Lower lobe of right lung (tissue), 2 donors: ENCODE data around the gene ZIM2. TPM values are rescaled to one million over a fixed set of nuclear protein-coding genes. Genes with fewer than 3 reads are reported as not detected.

Source experiments
- ATAC-seq, 2 donors: fragments of 200-7000 bp; cut with Tn5 transposase; one replicate each; pipeline ENCODE4 v1.9.1; 2020 to 2022; ENCODE audit warnings: mild to moderate bottlenecking in 2 of 2, moderate library complexity in 2 of 2
- DNase-seq: peaks from one replicate; pipeline ENCODE4 v3.0.0-alpha.2; 2020
- H3K27ac ChIP-seq: fragments of 200-600 bp; one replicate; pipeline ENCODE4 v1.8.0; 2022
- H3K27me3 ChIP-seq: fragments of 200-600 bp; one replicate; pipeline ENCODE4 v1.8.0; 2022; ENCODE audit warnings: low read depth
- H3K36me3 ChIP-seq: fragments of 200-600 bp; one replicate; pipeline ENCODE4 v1.8.0; 2022; ENCODE audit warnings: mild to moderate bottlenecking
- H3K4me1 ChIP-seq: fragments of 200-600 bp; one replicate; pipeline ENCODE4 v1.8.0; 2022
- H3K4me3 ChIP-seq: fragments of 200-600 bp; one replicate; pipeline ENCODE4 v1.8.0; 2022; ENCODE audit warnings: mild to moderate bottlenecking
- H3K9me3 ChIP-seq: fragments of 200-600 bp; one replicate; pipeline ENCODE4 v1.8.0; 2022
- intact Hi-C: fragments of 100-400 bp; cut with DNase I; formaldehyde crosslinking; loops from one replicate; pipeline ENCODE4 v1.11.0; 2022
- total RNA-seq: library from RNA; stranded (reverse); fragmentation: NEBNext Ultra II Directional; extraction: Animal tissue kit (Norgen Biotek cat#: 25700); gene quantifications from one replicate; pipeline ENCODE4 v1.2.1, GENCODE V29; 2021
- TF ChIP-seq, protein P1 (sequence below): fragments of 200-600 bp; IDR thresholded peaks from one replicate; pipeline ENCODE4 v1.8.0; 2022; ENCODE audit warnings: antibody characterized with exemption, mild to moderate bottlenecking
- donor health status: DM: no; HTN: yes; CAD: no; lungs with severe emphysema.

ZIM2 gene
- total RNA-seq, 1 donor from 2014 or later = not detected

DNA sequence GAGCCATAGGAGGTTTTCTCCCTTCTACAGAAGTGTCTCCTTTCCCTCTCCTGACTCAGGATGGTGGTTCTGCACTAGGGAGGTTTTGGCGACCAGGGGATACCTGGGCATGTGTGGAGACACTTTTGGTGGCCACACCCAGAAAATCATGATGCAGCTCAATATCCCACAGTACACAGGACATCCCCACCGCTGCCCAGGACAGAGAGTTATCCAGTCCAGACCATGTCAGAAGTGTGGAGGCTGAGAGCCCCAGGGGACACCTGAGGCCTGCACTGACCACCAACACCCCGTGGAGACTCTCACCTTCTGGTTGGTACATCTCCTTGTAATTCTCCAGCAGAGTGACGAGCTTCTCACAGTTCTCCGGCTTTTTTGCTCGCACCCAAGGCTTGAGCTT is 16.6 kb downstream of the ZIM2 start:
- Histone ChIP-seq H3K27ac (no peak overlapping the region), H3K4me1 (no peaks in the 10 kb centered on the region), H3K9me3 (no peaks in the 10 kb centered on the region), H3K27me3 (no peaks in the 10 kb centered on the region), H3K36me3 (no peaks in the 10 kb centered on the region), H3K4me3 (no peak overlapping the region)
- DNase-seq (no peak), ATAC-seq (no peak)
- intact Hi-C loops = no loop called here
- TF ChIP-seq, protein P1, sequence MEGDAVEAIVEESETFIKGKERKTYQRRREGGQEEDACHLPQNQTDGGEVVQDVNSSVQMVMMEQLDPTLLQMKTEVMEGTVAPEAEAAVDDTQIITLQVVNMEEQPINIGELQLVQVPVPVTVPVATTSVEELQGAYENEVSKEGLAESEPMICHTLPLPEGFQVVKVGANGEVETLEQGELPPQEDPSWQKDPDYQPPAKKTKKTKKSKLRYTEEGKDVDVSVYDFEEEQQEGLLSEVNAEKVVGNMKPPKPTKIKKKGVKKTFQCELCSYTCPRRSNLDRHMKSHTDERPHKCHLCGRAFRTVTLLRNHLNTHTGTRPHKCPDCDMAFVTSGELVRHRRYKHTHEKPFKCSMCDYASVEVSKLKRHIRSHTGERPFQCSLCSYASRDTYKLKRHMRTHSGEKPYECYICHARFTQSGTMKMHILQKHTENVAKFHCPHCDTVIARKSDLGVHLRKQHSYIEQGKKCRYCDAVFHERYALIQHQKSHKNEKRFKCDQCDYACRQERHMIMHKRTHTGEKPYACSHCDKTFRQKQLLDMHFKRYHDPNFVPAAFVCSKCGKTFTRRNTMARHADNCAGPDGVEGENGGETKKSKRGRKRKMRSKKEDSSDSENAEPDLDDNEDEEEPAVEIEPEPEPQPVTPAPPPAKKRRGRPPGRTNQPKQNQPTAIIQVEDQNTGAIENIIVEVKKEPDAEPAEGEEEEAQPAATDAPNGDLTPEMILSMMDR = no peak

DNA sequence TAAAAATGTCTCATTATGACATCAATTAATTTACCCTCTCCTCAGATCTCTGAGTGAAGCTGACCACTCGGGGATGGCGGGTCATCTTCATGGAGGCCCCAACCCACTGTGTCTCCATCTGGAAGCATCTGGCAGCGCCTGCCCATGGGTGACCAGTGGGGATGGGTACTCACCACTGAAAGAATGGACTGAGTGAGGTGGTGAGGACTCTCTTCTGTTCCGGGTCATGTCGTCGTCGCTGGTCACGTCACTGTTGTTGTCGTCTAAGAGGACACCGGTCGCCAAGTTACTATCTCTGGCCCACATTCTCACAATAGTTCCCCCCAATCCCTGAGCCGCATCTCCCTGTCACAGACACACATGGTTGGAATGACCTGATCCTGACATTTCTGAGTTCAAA is 17.1 kb downstream of the ZIM2 start:
- TF ChIP-seq, protein P1 = no peak
- no peaks in the 10 kb centered on the region for H3K36me3 ChIP-seq
- no peaks in the 10 kb centered on the region for H3K4me1 ChIP-seq
- ATAC-seq = no peak
- H3K4me3 ChIP-seq = no peak overlapping the region
- no peaks in the 10 kb centered on the region for H3K9me3 ChIP-seq
- intact Hi-C loops = no loop called here
- H3K27me3 ChIP-seq = no peaks in the 10 kb centered on the region
- H3K27ac ChIP-seq = no peak overlapping the region
- DNase-seq = no peak

DNA sequence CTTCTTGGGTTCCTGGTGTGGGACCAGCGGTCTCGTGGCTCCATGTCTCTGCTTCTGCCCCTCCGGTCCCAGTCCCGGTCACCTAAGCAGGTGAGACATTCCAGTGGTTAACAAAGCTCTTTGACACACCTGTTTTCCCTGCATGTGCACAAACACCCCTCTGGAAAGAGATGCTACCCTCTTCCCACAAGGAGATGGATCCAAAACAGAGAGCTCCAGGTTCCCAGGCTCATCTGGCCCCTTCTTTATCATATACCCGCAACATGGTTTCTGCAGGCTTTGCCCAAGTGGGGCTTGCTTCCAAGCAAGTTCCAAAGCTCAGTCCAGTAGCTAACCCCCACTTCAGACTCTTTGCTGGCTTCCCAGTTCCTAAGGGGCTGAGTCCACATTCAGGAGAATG is 17.8 kb downstream of the ZIM2 start:
- DNase-seq (no peak), ATAC-seq (no peak)
- H3K4me3 ChIP-seq = no peak overlapping the region
- H3K36me3 ChIP-seq = no peaks in the 10 kb centered on the region
- intact Hi-C loops = no loop called here
- H3K4me1 ChIP-seq = no peaks in the 10 kb centered on the region
- TF ChIP-seq, protein P1 = no peak
- H3K27me3 ChIP-seq = no peaks in the 10 kb centered on the region
- no peak overlapping the region for H3K27ac ChIP-seq
- no peaks in the 10 kb centered on the region for H3K9me3 ChIP-seq

DNA sequence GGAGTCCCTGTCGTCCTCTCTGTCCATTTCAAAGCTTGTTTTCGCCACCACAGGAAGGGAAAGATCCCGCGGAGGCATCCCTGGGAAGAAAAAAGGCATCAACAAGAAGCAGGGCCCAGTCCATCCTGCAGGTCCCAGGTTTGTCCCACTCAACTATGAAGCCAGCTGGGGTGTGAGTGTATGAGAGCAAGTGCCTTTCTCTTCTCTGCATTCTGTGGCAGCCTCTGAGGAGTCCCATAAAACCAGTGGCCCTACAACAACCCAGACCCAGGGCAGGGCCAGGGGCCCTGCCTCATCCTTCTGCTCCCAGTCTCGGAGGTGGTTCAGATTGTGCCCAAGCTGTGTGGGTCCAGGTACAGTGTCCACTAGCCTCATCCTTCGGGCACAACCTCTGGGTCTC is 18.9 kb downstream of the ZIM2 start:
- H3K9me3 ChIP-seq = no peaks in the 10 kb centered on the region
- intact Hi-C loops = no loop called here
- TF ChIP-seq, protein P1 = no peak
- ATAC-seq (no peak), DNase-seq (no peak)
- H3K27ac ChIP-seq = no peak overlapping the region
- no peak overlapping the region for H3K4me3 ChIP-seq
- no peaks in the 10 kb centered on the region for H3K4me1 ChIP-seq
- no peaks in the 10 kb centered on the region for H3K36me3 ChIP-seq
- no peaks in the 10 kb centered on the region for H3K27me3 ChIP-seq

DNA sequence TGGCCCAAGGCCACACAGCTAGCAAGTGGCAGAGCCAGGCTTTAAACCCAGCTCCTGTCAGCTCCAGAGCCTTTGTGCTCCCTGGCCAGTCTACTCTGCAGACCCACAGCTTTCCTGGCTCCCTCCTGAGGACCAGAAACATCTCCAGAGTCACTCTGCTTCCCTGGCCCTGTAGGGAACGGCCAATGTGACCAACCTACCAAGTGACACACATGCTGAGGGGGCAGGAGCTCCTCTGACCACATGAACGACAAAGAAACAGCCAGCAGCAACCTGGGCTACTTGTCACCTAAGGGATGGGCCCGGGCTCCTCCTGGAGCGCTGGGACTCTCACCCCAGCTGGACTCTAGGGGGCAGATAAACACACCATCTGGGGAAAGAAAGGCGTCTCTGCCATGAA is 19.3 kb downstream of the ZIM2 start:
- Histone ChIP-seq H3K36me3 (no peaks in the 10 kb centered on the region), H3K4me1 (no peaks in the 10 kb centered on the region), H3K27ac (no peak overlapping the region), H3K4me3 (no peak overlapping the region), H3K27me3 (no peaks in the 10 kb centered on the region), H3K9me3 (no peaks in the 10 kb centered on the region)
- no peak for ATAC-seq
- TF ChIP-seq, protein P1 = no peak
- intact Hi-C loops = no loop called here
- no peak for DNase-seq

DNA sequence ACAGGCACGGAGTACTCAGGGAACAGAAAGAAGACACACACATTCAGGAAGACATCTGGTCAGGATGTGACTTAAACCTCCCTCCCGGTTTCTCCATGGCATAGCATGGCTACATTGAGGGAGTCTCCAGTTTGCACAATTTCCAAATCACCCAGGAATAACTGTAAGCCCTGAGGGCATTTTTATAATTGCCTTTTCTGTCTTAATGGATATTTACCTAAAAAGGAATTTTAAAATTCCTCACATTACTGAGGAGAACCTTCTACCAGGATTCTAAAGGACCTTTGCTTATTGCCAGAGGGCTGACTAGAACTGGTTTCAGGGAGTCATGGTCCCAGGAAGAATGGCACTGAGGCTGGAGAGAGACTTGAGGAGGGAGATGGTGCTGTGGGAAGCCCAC is 21.4 kb downstream of the ZIM2 start:
- Histone ChIP-seq H3K27ac (no peak overlapping the region), H3K4me1 (no peaks in the 10 kb centered on the region), H3K9me3 (no peaks in the 10 kb centered on the region), H3K27me3 (no peaks in the 10 kb centered on the region), H3K36me3 (no peaks in the 10 kb centered on the region), H3K4me3 (no peak overlapping the region)
- no peak for ATAC-seq
- TF ChIP-seq, protein P1 = no peak
- DNase-seq = no peak
- intact Hi-C loops = no loop called here
